GM18951 (cell line): ENCODE data around the gene XNDC1N.
"Not testable (repeated sequence)": the region's sequence is repeated elsewhere in the genome, so short reads cannot be mapped to it uniquely, and the experiment has no call there.

Experiments
- POLR2A ChIP-seq: IDR thresholded peaks from 4 replicates; pipeline ENCODE4 v1.6.1; 2011; ENCODE audit warnings: mild to moderate bottlenecking; ENCODE audit not compliant: insufficient read length, insufficient read depth; ENCODE audit errors: extremely low read depth
- in situ Hi-C: fragments of 300-500 bp; cut with MboI; formaldehyde crosslinking; loops from one replicate; pipeline ENCODE4 v1.12.0; 2022; ENCODE audit warnings: low sequenced_read_pairs, mixed read lengths, inconsistent platforms; ENCODE audit not compliant: unreplicated experiment

The XNDC1N gene

DNA sequence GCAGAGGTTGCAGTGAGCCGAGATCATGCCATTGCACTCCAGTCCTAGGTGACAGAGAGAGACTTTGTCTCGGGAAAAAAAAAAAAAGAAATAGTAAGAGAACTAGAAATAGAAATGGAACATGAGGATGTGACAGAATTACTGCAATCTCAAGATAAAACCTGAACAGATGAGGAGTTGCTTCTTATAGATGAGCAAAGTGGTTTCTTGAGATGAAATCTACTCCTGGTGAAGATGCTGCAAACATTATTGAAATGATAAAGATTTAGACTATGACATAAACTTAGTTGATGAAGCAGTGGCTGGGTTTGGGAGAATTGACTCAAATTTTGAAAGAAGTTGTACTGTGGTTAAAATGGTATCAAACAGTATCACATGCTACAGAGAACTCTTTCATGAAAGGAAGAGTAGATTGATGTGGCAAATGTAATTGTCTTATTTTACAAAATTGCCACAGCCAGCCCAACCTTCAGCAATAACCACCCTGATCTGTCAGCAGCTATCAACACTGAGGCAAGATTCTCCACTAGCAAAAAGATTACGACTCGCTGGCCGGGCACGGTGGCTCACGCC lies 13.7 kb downstream of the XNDC1N start:
- no peak for TF ChIP-seq POLR2A
- in situ Hi-C loops: no loop called here

GRCh38 chr11:71913756-71914526 lies 14.5 kb downstream of the XNDC1N start:
- no peak for TF ChIP-seq POLR2A
- in situ Hi-C loops: no loop called here

DNA sequence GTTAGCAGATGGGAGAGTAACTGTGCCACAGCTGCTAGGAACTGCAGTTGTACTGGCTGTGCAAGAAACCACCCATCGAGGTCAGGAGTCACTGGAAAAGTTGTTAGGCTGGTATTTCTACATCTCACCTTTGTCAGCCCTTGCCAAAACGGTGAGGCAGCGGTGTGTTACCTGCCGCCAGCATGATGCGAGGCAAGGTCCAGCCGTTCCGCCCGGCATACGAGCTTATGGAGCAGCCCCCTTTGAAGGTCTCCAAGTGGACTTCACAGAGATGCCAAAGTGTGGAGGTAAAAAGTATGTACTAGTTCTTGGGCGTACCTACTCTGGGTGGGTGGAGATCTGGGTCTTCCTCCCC lies 16.4 kb downstream of the XNDC1N start:
- in situ Hi-C loops: not testable (repeated sequence)

DNA sequence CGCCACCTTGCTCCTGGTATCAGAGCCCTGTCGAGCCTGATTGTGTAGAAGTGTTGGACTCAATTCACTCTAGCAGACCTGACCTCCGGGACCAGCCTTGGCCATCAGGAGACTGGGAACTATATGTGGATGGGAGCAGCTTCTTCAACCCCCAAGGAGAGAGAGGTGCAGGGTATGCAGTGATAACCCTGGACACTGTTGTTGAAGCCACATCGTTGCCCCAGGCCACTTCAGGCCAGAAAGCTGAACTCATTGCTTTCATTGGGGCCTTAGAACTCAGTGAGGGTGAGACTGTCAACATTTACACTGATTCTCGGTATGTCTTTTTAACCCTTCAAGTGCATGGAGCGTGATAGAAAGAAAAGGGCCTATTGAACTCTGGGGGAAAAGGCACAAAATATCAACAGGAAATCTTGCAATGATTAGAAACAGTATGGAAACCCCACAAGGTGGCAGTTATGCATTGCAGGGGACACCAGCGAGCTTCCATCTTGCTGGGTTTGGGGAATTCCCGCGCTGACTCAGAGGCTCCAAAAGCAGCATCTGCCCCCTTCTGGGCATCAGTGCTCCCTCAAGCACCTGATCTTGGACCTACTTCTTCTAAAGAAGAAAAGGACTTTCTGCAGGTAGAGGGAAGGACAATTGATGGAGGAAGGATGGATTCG lies 16.9 kb downstream of the XNDC1N start:
- in situ Hi-C loops: not testable (repeated sequence)

DNA sequence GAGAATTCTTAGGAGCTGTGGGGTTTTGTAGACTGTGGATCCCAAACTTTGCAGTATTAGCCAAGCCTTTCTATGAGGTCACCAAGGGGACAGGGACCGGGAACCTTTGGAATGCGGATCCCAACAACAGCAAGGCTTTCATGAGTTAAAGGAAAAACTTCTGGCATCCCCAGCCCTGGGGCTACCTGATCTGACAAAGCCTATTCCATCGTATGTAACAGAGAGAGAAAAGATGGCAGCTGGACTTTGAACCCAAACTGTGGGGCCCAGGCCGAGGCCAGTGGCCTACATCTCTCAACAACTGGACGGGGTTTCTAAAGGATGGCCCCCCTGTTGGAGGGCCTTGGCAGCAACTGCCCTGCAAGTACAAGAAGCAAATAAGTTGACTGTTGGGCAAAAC lies 17.6 kb downstream of the XNDC1N start:
- in situ Hi-C loops: not testable (repeated sequence)

GRCh38 chr11:71908218-71908617 lies 20.2 kb downstream of the XNDC1N start:
- in situ Hi-C loops: no loop called here

DNA sequence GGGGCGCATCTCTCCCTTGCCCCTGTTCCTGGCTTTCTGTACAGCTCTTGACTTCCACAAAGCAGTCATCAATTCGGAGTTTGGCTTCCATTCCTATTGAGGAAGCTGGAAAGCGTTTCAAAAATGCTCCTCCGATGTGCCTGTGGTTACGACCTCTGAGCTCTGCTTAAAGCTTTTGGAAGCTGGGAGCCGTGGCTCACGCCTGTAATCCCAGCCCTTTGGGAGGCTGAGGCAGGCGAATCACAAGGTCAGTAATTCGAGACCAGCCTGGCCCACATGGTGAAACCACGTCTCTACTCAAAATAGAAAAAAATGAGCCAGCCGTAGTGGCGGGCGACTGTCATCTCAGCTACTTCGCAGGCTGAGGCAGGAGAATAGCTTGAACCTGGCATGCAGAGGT lies 27.3 kb downstream of the XNDC1N start:
- in situ Hi-C loops: not testable (repeated sequence)

More at GRCh38 chr11:71908218-71908617, 20.2 kb downstream of the XNDC1N start:
- TF ChIP-seq POLR2A: no peak

DNA sequence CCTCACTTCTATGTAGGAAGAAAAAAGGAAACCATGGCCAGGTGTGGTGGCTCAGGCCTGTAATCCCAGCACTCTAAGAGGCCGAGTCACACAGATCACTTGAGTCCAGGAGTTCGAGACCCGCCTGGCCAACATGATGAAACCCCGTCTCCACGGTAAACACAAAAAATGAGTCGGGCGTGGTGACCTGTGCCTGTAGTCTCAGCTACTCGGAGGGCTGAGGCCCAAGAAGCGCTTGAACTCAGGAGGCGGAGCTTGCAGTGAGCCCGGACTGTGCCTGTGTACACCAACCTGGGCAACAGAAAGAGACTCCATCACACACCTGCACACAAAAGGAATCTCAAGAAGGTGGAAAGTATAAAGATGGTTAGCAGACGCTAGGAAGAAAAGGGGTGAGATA lies 32.4 kb downstream of the XNDC1N start:
- in situ Hi-C loops: no loop called here

DNA sequence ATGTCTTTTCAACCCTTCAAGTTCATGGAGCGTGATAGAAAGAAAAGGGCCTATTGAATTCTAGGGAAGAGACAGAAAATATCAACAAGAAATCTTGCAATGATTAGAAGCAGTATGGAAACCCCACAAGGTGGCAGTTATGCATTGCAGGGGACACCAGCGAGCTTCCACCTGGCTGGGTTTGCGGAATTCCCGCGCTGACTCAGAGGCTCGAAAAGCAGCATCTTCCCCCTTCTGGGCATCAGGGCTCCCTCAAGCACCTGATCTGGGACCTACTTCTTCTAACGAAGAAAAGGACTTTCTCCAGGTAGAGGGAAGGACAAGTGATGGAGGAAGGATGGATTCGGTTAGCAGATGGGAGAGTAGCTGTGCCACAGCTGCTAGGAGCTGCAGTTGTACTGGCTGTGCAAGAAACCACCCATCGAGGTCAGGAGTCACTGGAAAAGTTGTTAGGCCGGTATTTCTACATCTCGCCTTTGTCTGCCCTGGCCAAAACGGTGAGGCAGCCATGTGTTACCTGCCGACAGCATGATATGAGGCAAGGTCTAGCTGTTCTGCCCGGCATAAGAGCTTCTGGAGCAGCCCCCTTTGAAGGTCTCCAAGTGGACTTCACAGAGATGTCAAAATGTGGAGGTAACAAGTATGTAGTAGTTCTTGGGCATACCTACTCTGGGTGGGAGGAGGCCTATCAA lies 39.1 kb downstream of the XNDC1N start:
- in situ Hi-C loops: not testable (repeated sequence)

More for the DNA sequence above, 32.4 kb downstream of the XNDC1N start:
- no peak for TF ChIP-seq POLR2A

GRCh38 chr11:71888335-71889010 lies 39.9 kb downstream of the XNDC1N start:
- in situ Hi-C loops: not testable (repeated sequence)

DNA sequence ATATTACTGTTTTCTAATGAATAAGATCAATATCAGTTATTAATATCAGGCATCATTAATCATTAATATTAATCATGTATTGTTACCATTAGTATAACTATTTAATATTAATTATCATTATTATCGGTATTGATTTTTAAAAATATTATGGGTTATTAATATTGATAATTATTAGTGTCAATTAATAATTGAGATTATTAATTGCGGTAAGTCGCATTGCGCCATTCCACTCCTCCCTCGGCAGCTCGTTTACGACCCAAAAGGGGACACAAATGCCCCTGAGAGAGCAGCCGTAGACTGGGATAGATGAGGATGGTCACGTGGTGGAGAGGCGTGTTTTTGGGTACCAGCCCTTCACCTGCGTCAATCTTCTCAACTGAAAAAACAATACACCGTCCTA lies 42.6 kb downstream of the XNDC1N start:
- in situ Hi-C loops: not testable (repeated sequence)
